GM12878 (cell line): ENCODE results near the gene FHL2. TPM values are rescaled to one million over a fixed set of nuclear protein-coding genes. Genes with fewer than 3 reads are reported as not detected.

Source experiments
- ATAC-seq: fragments of 200-7000 bp; cut with Tn5 transposase; 3 replicates; pipeline ENCODE4 v1.9.1; 2020; ENCODE audit warnings: mild to moderate bottlenecking, moderate library complexity
- BruUV-seq: library from RNA; stranded (reverse); fragments of 400-500 nt; replicated peaks from 2 replicates; lab custom pipeline; 2021; lab: Mats Ljungman, UMichigan
- CTCF ChIA-PET: fragments of 300-600 bp; sonication (Branson Sonifier 250); formaldehyde crosslinking; extraction: SDS; loops from one replicate; lab custom pipeline; 2021; ENCODE audit warnings: inconsistent platforms; lab: Yijun Ruan, JAX
- POLR2A ChIA-PET: fragments of 350-600 bp; formaldehyde crosslinking; extraction: SDS; loops from one replicate; lab custom pipeline; 2021; ENCODE audit warnings: inconsistent platforms; lab: Charles Lee
- RAD21 ChIA-PET: fragments of 300-600 bp; sonication (Branson Sonifier 250); formaldehyde crosslinking; loops from one replicate; lab custom pipeline; 2023; ENCODE audit warnings: antibody characterized with exemption; ENCODE audit not compliant: unreplicated experiment; lab: Charles Lee
- SMC1A ChIA-PET: fragments of 300-600 bp; sonication (Branson Sonifier 250); formaldehyde crosslinking; loops from one replicate; lab custom pipeline; 2023; ENCODE audit not compliant: unreplicated experiment, uncharacterized antibody; lab: Charles Lee
- DNase-seq: peaks from one replicate; pipeline ENCODE4 v3.0.0-alpha.2; 2011; ENCODE audit warnings: low read depth, low spot score
- FAIRE-seq: peaks from 3 replicates; lab custom pipeline; 2011; peaks lifted over from hg19 to GRCh38; lab: Jason Lieb, UNC
- H2AFZ ChIP-seq: 2 replicates; pipeline ENCODE4 v1.6.0; 2011; ENCODE audit warnings: low read depth, low read length, control low read depth; ENCODE audit not compliant: control insufficient read depth
- H3K27ac ChIP-seq: 2 replicates; pipeline ENCODE4 v1.5.1; 2011; ENCODE audit warnings: control low read depth; ENCODE audit not compliant: control insufficient read depth, insufficient read depth
- H3K27me3 ChIP-seq, 2 experiments: replicated peaks in 1 of 2; 2 replicates each; pipeline versions ENCODE4 v1.6.0 to v1.6.1; 2011; ENCODE audit warnings: low read length in 1 of 2; ENCODE audit not compliant: control insufficient read depth in 2 of 2, insufficient read depth in 2 of 2
- H3K36me3 ChIP-seq, 2 experiments: 2 replicates each; pipeline ENCODE4 v1.5.1; 2011; ENCODE audit warnings: low read length in 1 of 2; ENCODE audit not compliant: control insufficient read depth in 2 of 2, insufficient read depth in 2 of 2
- H3K4me1 ChIP-seq: 2 replicates; pipeline ENCODE4 v1.6.1; 2011; ENCODE audit warnings: mild to moderate bottlenecking, low read length, moderate library complexity, mixed read lengths; ENCODE audit not compliant: control insufficient read depth, insufficient read depth
- H3K4me2 ChIP-seq: 2 replicates; pipeline ENCODE4 v1.6.0; 2011; ENCODE audit warnings: control low read depth; ENCODE audit not compliant: control insufficient read depth, insufficient read depth
- H3K4me3 ChIP-seq: fragments of 200-600 bp; sonication (generic); 2 replicates; pipeline ENCODE4 v1.5.1; 2016
- H3K79me2 ChIP-seq: 2 replicates; pipeline ENCODE4 v1.6.0; 2011; ENCODE audit warnings: low read length; ENCODE audit not compliant: control insufficient read depth, insufficient read depth
- H3K9ac ChIP-seq: 2 replicates; pipeline ENCODE4 v1.8.0; 2011; ENCODE audit warnings: low read length, control low read depth, mixed read lengths; ENCODE audit not compliant: control insufficient read depth, insufficient read depth
- H3K9me3 ChIP-seq: replicated peaks from 3 replicates; pipeline ENCODE4 v1.5.1; 2011; ENCODE audit warnings: mild to moderate bottlenecking, low read length; ENCODE audit not compliant: control insufficient read depth, insufficient read depth
- H4K20me1 ChIP-seq: 2 replicates; pipeline ENCODE4 v1.6.0; 2011; ENCODE audit not compliant: control insufficient read depth, insufficient read depth
- ETV6 ChIP-seq, 2 experiments: fragments of 450-650 bp in 1 of 2; IDR thresholded peaks in 1 of 2; conservative IDR thresholded peaks in 1 of 2; 2 replicates each; pipeline ENCODE4 v1.6.1; 2014; ENCODE audit warnings: antibody characterized with exemption in 1 of 2, borderline replicate concordance in 1 of 2, low read depth in 1 of 2, mild to moderate bottlenecking in 1 of 2, moderate library complexity in 1 of 2
- KAT2A ChIP-seq: conservative IDR thresholded peaks from 2 replicates; pipeline ENCODE4 v1.6.1; 2011; ENCODE audit warnings: low read depth, low read length; ENCODE audit not compliant: control insufficient read depth
- STAT1 ChIP-seq: fragments of 450-650 bp; conservative IDR thresholded peaks from 2 replicates; pipeline ENCODE4 v1.6.1; 2014; ENCODE audit warnings: antibody characterized with exemption, mild to moderate bottlenecking
- SUPT20H ChIP-seq: IDR thresholded peaks from 2 replicates; pipeline ENCODE4 v1.6.1; 2011; ENCODE audit warnings: low read depth, mild to moderate bottlenecking, low read length, moderate library complexity, borderline replicate concordance; ENCODE audit not compliant: control insufficient read depth
- TCF3 ChIP-seq: IDR thresholded peaks from 2 replicates; pipeline ENCODE4 v1.6.1; 2012; ENCODE audit warnings: low read depth, mild to moderate bottlenecking, low read length, borderline replicate concordance; ENCODE audit not compliant: insufficient read depth
- TCF7 ChIP-seq: IDR thresholded peaks from 2 replicates; pipeline ENCODE4 v1.6.1; 2014; ENCODE audit warnings: antibody characterized with exemption, borderline replicate concordance
- ZZZ3 ChIP-seq: IDR thresholded peaks from 2 replicates; pipeline ENCODE4 v1.6.1; 2011; ENCODE audit warnings: low read depth; ENCODE audit not compliant: control insufficient read depth, insufficient read length
- WGBS: methylation state at CpG from one replicate; pipeline ENCODE4 v1.1.6; 2016; ENCODE audit warnings: low lambda C conversion rate; ENCODE audit not compliant: insufficient replicate concordance, insufficient coverage; ENCODE audit errors: missing lambda C conversion rate; 5-methylcytosine and 5-hydroxymethylcytosine counted together
- in situ Hi-C: fragments of 300-500 bp; cut with MboI; formaldehyde crosslinking; loops from 9 replicates; pipeline ENCODE4 v1.14.3; 2018; ENCODE audit warnings: mixed read lengths
- intact Hi-C: fragments of 100-400 bp; cut with micrococcal nuclease; formaldehyde crosslinking; loops from one replicate; pipeline ENCODE4 v1.14.2; 2022; ENCODE audit not compliant: unreplicated experiment
- polyA plus RNA-seq, 11 experiments: library from polyadenylated mRNA; depleted of rRNA in 4 of 11; unstranded in 6 of 11; stranded (reverse) in 5 of 11; fragments of >200 nt; fragmentation: Nextera tagmentation in 4 of 11; fragmentation: Illumina TruSeq in 1 of 11; extraction: Ambion mirVana in 4 of 11; extraction: Trizol in 1 of 11; gene quantifications; 1 replicate in 1 of 11; 2 replicates in 10 of 11; pipeline versions ENCODE4 v1.2.1 to v1.2.3, GENCODE V29; 2011 to 2016; ENCODE audit warnings: inconsistent platforms in 2 of 11, missing spikeins in 2 of 11, low read depth in 1 of 11
- total RNA-seq, 4 experiments: library from RNA; depleted of rRNA in 3 of 4; stranded (reverse); fragments of >200 nt in 3 of 4; fragmentation: Illumina TruSeq in 1 of 4; extraction: Trizol in 1 of 4; gene quantifications; 2 replicates each; pipeline versions ENCODE4 v1.2.1 to v1.2.3, GENCODE V29; 2013 to 2021

Gene FHL2
- total and polyA plus RNA-seq, 10 of the 15 experiments (the other 5 are each of a cell fraction or from before 2014, with no cell fraction given), result 2.2 to 9.9 (median 4.5) TPM

GRCh38 chr2:105368759-105369408 lies 30.0 kb downstream of the FHL2 start:
- Histone ChIP-seq H3K9ac (no peak overlapping the region), H4K20me1 (no peaks in the 10 kb centered on the region), H3K4me3 (no peak overlapping the region), H3K79me2 (no peaks in the 10 kb centered on the region; the same call in 1 of the 2 replicates), H3K27me3 (no peaks in the 10 kb centered on the region), H3K4me2 (no peak overlapping the region), H3K9me3 (no peaks in the 10 kb centered on the region), H3K4me1 (peaks cover 10% of the 10 kb centered on the region), H3K27ac (no peak overlapping the region), H2AFZ (no peak overlapping the region), H3K36me3 (no peaks in the 10 kb centered on the region)
- ChIA-PET RAD21 (interaction anchor here (1.0 to 1.9 kb wide), 5 partner anchors 19 to 178 kb away, joined by 3 to 9 read pairs (median 5); no protein-coding TSS in a partner anchor), POLR2A (interaction anchor here (0.9 kb wide), 1 partner anchor 151 kb away, joined by 3 read pairs; no protein-coding TSS in a partner anchor), SMC1A (interaction anchor here (0.8 to 4.2 kb wide), 7 partner anchors 12 to 178 kb away, joined by 3 to 27 read pairs (median 6); no protein-coding TSS in a partner anchor), CTCF (interaction anchor here (0.8 to 3.7 kb wide), 13 partner anchors 11 to 378 kb away, joined by 3 to 95 read pairs (median 6); no protein-coding TSS in a partner anchor)
- ATAC-seq (no peak), FAIRE-seq (no peak), DNase-seq (no peak)
- intact Hi-C loops (loop anchor here (1.0 kb wide), 2 partner anchors 152 to 176 kb away; no protein-coding TSS in a partner anchor), in situ Hi-C loops (no loop called here)
- TF ChIP-seq TCF7 (no peak), SUPT20H (no peak), ETV6 (conservative IDR thresholded peaks at IDR 0.05 in 1 of 2, IDR thresholded peaks at IDR 0.05 in 1 of 2; ENCODE audit: borderline replicate concordance in 1 of 2, low read depth in 1 of 2) (no peak), ZZZ3 (no peak), TCF3 (no peak), STAT1 (no peak), KAT2A (no peak)
- 32% methylated on average over 8 of the region's 8 CpGs for WGBS
- BruUV-seq, result no TSS peak
